H9 (cell line): ENCODE measurements around the gene HACL1. TPM values are rescaled to one million over a fixed set of nuclear protein-coding genes. Genes with fewer than 3 reads are reported as not detected.

Experiments used
- DNase-seq: peaks from one replicate; pipeline ENCODE4 v3.0.0-alpha.2; 2017
- H2AFZ ChIP-seq: one replicate; pipeline ENCODE4 v1.6.1; 2013; ENCODE audit warnings: mild to moderate bottlenecking, low read length, control low read depth, moderate library complexity
- H2AK5ac ChIP-seq: 2 replicates; pipeline ENCODE4 v1.6.1; 2013; ENCODE audit warnings: low read length, control low read depth, mixed read lengths; ENCODE audit not compliant: insufficient read length
- H2BK120ac ChIP-seq: one replicate; pipeline ENCODE4 v1.6.1; 2013; ENCODE audit warnings: low read depth, mild to moderate bottlenecking, low read length, control low read depth, inconsistent platforms; ENCODE audit not compliant: poor library complexity, severe bottlenecking
- H2BK12ac ChIP-seq: 2 replicates; pipeline ENCODE4 v1.6.1; 2013; ENCODE audit warnings: low read length, control low read depth, mixed read lengths, low read depth; ENCODE audit not compliant: insufficient read length
- H2BK15ac ChIP-seq: 2 replicates; pipeline ENCODE4 v1.6.1; 2013; ENCODE audit warnings: low read depth, low read length, control low read depth
- H2BK20ac ChIP-seq: one replicate; pipeline ENCODE4 v1.6.1; 2013; ENCODE audit warnings: low read depth, mild to moderate bottlenecking, low read length, control low read depth, inconsistent platforms; ENCODE audit not compliant: poor library complexity, severe bottlenecking
- H2BK5ac ChIP-seq: 2 replicates; pipeline ENCODE4 v1.6.1; 2013; ENCODE audit warnings: low read length, control low read depth, mixed read lengths; ENCODE audit not compliant: insufficient read length
- H3K14ac ChIP-seq: 2 replicates; pipeline ENCODE4 v1.6.1; 2013; ENCODE audit warnings: low read length, control low read depth; ENCODE audit not compliant: insufficient read depth
- H3K18ac ChIP-seq: 2 replicates; pipeline ENCODE4 v1.6.1; 2013; ENCODE audit warnings: low read depth, mild to moderate bottlenecking, mixed read lengths, low read length, control low read depth; ENCODE audit not compliant: insufficient read length
- H3K23ac ChIP-seq: 2 replicates; pipeline ENCODE4 v1.6.1; 2013; ENCODE audit warnings: low read length, control low read depth, mixed read lengths, low read depth; ENCODE audit not compliant: insufficient read length
- H3K23me2 ChIP-seq: 2 replicates; pipeline ENCODE4 v1.6.1; 2013; ENCODE audit warnings: low read depth, mild to moderate bottlenecking, mixed read lengths, low read length, control low read depth; ENCODE audit not compliant: insufficient read length, poor library complexity, severe bottlenecking
- H3K27ac ChIP-seq: 2 replicates; pipeline ENCODE4 v1.5.1; 2013; ENCODE audit warnings: low read length, control low read depth, mixed read lengths, low read depth; ENCODE audit not compliant: insufficient read length
- H3K27me3 ChIP-seq: 2 replicates; pipeline ENCODE4 v1.6.1; 2013; ENCODE audit warnings: low read length, control low read depth, inconsistent platforms; ENCODE audit not compliant: insufficient read depth
- H3K4ac ChIP-seq: 2 replicates; pipeline ENCODE4 v1.6.1; 2013; ENCODE audit warnings: low read depth, mild to moderate bottlenecking, control low read depth, inconsistent platforms, low read length, moderate library complexity
- H3K4me1 ChIP-seq: 2 replicates; pipeline ENCODE4 v1.6.1; 2013; ENCODE audit warnings: low read length, control low read depth, inconsistent platforms; ENCODE audit not compliant: insufficient read depth
- H3K4me2 ChIP-seq: 2 replicates; pipeline ENCODE4 v1.6.1; 2013; ENCODE audit warnings: low read length, control low read depth, mixed read lengths; ENCODE audit not compliant: insufficient read length, insufficient read depth
- H3K56ac ChIP-seq: 2 replicates; pipeline ENCODE4 v1.6.1; 2013; ENCODE audit warnings: low read depth, mild to moderate bottlenecking, mixed read lengths, low read length, control low read depth; ENCODE audit not compliant: insufficient read length
- H3K79me1 ChIP-seq: 2 replicates; pipeline ENCODE4 v1.6.1; 2013; ENCODE audit warnings: low read depth, mild to moderate bottlenecking, moderate library complexity, low read length, control low read depth, inconsistent platforms; ENCODE audit not compliant: insufficient read depth, poor library complexity, severe bottlenecking
- H3K79me2 ChIP-seq: 2 replicates; pipeline ENCODE4 v1.6.1; 2013; ENCODE audit warnings: low read length, control low read depth, inconsistent platforms; ENCODE audit not compliant: insufficient read depth
- H3K9ac ChIP-seq: 2 replicates; pipeline ENCODE4 v1.6.1; 2013; ENCODE audit warnings: low read length, control low read depth, mixed read lengths; ENCODE audit not compliant: insufficient read length; ENCODE audit errors: extremely low read depth
- H3K9me3 ChIP-seq: one replicate; pipeline ENCODE4 v1.6.1; 2013; ENCODE audit warnings: low read depth, low read length, inconsistent platforms; ENCODE audit not compliant: control insufficient read depth
- H3T11ph ChIP-seq: one replicate; pipeline ENCODE4 v1.6.1; 2013; ENCODE audit warnings: mild to moderate bottlenecking, low read length, control low read depth, inconsistent platforms
- H4K20me1 ChIP-seq: one replicate; pipeline ENCODE4 v1.6.1; 2013; ENCODE audit not compliant: control insufficient read depth, insufficient read length, insufficient read depth
- H4K5ac ChIP-seq: 2 replicates; pipeline ENCODE4 v1.6.1; 2013; ENCODE audit warnings: low read depth, mild to moderate bottlenecking, mixed read lengths, low read length, control low read depth; ENCODE audit not compliant: insufficient read length
- H4K8ac ChIP-seq: replicated peaks from 2 replicates; pipeline ENCODE4 v1.6.1; 2013; ENCODE audit warnings: low read length, control low read depth, mixed read lengths, low read depth; ENCODE audit not compliant: insufficient read length
- H4K91ac ChIP-seq: 2 replicates; pipeline ENCODE4 v1.6.1; 2013; ENCODE audit warnings: low read depth, mild to moderate bottlenecking, moderate library complexity, mixed read lengths, low read length, control low read depth; ENCODE audit not compliant: insufficient read length
- H3K27ac Mint-ChIP-seq, 3 experiments: 2 replicates in 2 of 3; 3 replicates in 1 of 3; pipeline ENCODE4 v1.8.0; 2020 to 2021; ENCODE audit warnings: mixed read lengths in 3 of 3, mild to moderate bottlenecking in 1 of 3, moderate library complexity in 1 of 3
- H3K27me3 Mint-ChIP-seq: 2 replicates; pipeline ENCODE4 v1.8.0; 2021; ENCODE audit warnings: low read depth, mild to moderate bottlenecking, moderate library complexity, mixed read lengths
- H3K36me3 Mint-ChIP-seq, 3 experiments: 2 replicates in 2 of 3; 3 replicates in 1 of 3; pipeline ENCODE4 v1.8.0; 2020 to 2021; ENCODE audit warnings: low read depth in 3 of 3, mixed read lengths in 3 of 3; ENCODE audit not compliant: insufficient read depth in 1 of 3
- H3K4me1 Mint-ChIP-seq, 2 experiments: 2 replicates each; pipeline ENCODE4 v1.8.0; 2020; ENCODE audit warnings: mixed read lengths in 2 of 2
- H3K4me3 Mint-ChIP-seq, 2 experiments: 2 replicates in 1 of 2; 3 replicates in 1 of 2; pipeline ENCODE4 v1.8.0; 2020 to 2021; ENCODE audit warnings: mild to moderate bottlenecking in 2 of 2, mixed read lengths in 2 of 2, moderate library complexity in 1 of 2
- H3K9me3 Mint-ChIP-seq, 2 experiments: 2 replicates in 1 of 2; 3 replicates in 1 of 2; pipeline ENCODE4 v1.8.0; 2020; ENCODE audit warnings: mild to moderate bottlenecking in 2 of 2, mixed read lengths in 2 of 2, moderate library complexity in 1 of 2
- CTCF ChIP-seq: fragments of 200-600 bp; sonication (generic); conservative IDR thresholded peaks from 3 replicates; pipeline ENCODE4 v1.8.0; 2021; ENCODE audit warnings: antibody characterized with exemption, mild to moderate bottlenecking
- WGBS: extraction: QIAGEN DNeasy Blood & Tissue Kit; methylation state at CpG from one replicate; pipeline ENCODE4 v1.1.7; 2013; ENCODE audit warnings: missing lambda C conversion rate, low lambda C conversion rate, mixed read lengths; ENCODE audit not compliant: insufficient read length; ENCODE audit errors: extremely low coverage; 5-methylcytosine and 5-hydroxymethylcytosine counted together
- total RNA-seq: library from RNA; stranded (reverse); gene quantifications from 2 replicates; pipeline ENCODE4 v1.2.1, GENCODE V29; 2021

HACL1 gene
- total RNA-seq, 1 experiment from 2014 or later, result 52.6 TPM

GRCh38 chr3:15616053-15616452 is 14.7 kb upstream of the HACL1 start:
- no peak overlapping the region for H3K9ac ChIP-seq
- H4K8ac ChIP-seq, result no peak overlapping the region
- no peaks in the 10 kb centered on the region for H4K20me1 ChIP-seq
- no peak overlapping the region for H3T11ph ChIP-seq
- no peak overlapping the region for H3K4ac ChIP-seq
- H3K79me2 ChIP-seq, result no peaks in the 10 kb centered on the region
- no peak overlapping the region for H2AFZ ChIP-seq
- no peak overlapping the region for H4K91ac ChIP-seq
- H3K79me1 ChIP-seq, result no peaks in the 10 kb centered on the region
- Mint-ChIP-seq H3K4me1 (no peaks in the 10 kb centered on the region), H3K27ac (no peak overlapping the region), H3K27me3 (no peaks in the 10 kb centered on the region), H3K36me3 (peaks cover 18 to 24% (median 21%) of the 10 kb centered on the region in 3 experiments), H3K9me3 (peaks cover 21 to 25% of the 10 kb centered on the region in 2 experiments), H3K4me3 (no peak overlapping the region)
- H3K56ac ChIP-seq, result no peak overlapping the region
- no peak overlapping the region for H3K4me2 ChIP-seq
- H2AK5ac ChIP-seq, result no peak overlapping the region
- no peak overlapping the region for H2BK15ac ChIP-seq
- H2BK5ac ChIP-seq, result no peak overlapping the region
- H3K23ac ChIP-seq, result no peak overlapping the region
- no peak overlapping the region for H2BK20ac ChIP-seq
- no peak overlapping the region for H2BK12ac ChIP-seq
- no peak overlapping the region for H3K27ac ChIP-seq
- no peak for TF ChIP-seq CTCF
- WGBS, result no CpG with 5 or more reads among the region's 6 CpGs
- no peak overlapping the region for H2BK120ac ChIP-seq
- H3K23me2 ChIP-seq, result no peaks in the 10 kb centered on the region
- H3K27me3 ChIP-seq, result no peaks in the 10 kb centered on the region
- H4K5ac ChIP-seq, result no peak overlapping the region
- no peak overlapping the region for H3K18ac ChIP-seq
- no peak overlapping the region for H3K14ac ChIP-seq
- H3K9me3 ChIP-seq, result peaks cover 10% of the 10 kb centered on the region
- no peak for DNase-seq
- no peaks in the 10 kb centered on the region for H3K4me1 ChIP-seq
